ENCODE measurements around the gene UNC5B. TPM values are rescaled to one million over a fixed set of nuclear protein-coding genes. Genes with fewer than 3 reads are reported as not detected.
A peak's percentile ranks its signal among the peaks of the same experiment; 100 is the strongest.

The UNC5B gene
- polyA plus RNA-seq, 1 experiment, result 27.4 TPM

- POLR2A ChIA-PET, result interaction anchor here (0.6 kb wide), 2 partner anchors 52 to 113 kb away, joined by 3 read pairs; no protein-coding TSS in a partner anchor
- CTCF ChIA-PET, result interaction anchor here (0.6 to 8.4 kb wide), 28 partner anchors 8 to 576 kb away, joined by 3 to 106 read pairs (median 6); no protein-coding TSS in a partner anchor
- no peaks in the 10 kb centered on the region for H3K27me3 ChIP-seq (ENCODE audit: control insufficient read depth, insufficient read depth, low read length)
- no peaks in the 10 kb centered on the region for H3K36me3 ChIP-seq (ENCODE audit: control insufficient read depth, insufficient read depth, low read length)
- no peak for DNase-seq (ENCODE audit: low read depth)
- H3K4me3 ChIP-seq (ENCODE audit: low read depth, low read length), result peak overlapping the region; percentile 81
- TF ChIP-seq, protein P1, sequence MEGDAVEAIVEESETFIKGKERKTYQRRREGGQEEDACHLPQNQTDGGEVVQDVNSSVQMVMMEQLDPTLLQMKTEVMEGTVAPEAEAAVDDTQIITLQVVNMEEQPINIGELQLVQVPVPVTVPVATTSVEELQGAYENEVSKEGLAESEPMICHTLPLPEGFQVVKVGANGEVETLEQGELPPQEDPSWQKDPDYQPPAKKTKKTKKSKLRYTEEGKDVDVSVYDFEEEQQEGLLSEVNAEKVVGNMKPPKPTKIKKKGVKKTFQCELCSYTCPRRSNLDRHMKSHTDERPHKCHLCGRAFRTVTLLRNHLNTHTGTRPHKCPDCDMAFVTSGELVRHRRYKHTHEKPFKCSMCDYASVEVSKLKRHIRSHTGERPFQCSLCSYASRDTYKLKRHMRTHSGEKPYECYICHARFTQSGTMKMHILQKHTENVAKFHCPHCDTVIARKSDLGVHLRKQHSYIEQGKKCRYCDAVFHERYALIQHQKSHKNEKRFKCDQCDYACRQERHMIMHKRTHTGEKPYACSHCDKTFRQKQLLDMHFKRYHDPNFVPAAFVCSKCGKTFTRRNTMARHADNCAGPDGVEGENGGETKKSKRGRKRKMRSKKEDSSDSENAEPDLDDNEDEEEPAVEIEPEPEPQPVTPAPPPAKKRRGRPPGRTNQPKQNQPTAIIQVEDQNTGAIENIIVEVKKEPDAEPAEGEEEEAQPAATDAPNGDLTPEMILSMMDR (IDR thresholded peaks at IDR 0.05; ENCODE audit: insufficient read depth, low read depth, low read length), result no peak
Measured at GRCh38 chr10:71319800-71320392, 107.5 kb downstream of the UNC5B start.

DNA sequence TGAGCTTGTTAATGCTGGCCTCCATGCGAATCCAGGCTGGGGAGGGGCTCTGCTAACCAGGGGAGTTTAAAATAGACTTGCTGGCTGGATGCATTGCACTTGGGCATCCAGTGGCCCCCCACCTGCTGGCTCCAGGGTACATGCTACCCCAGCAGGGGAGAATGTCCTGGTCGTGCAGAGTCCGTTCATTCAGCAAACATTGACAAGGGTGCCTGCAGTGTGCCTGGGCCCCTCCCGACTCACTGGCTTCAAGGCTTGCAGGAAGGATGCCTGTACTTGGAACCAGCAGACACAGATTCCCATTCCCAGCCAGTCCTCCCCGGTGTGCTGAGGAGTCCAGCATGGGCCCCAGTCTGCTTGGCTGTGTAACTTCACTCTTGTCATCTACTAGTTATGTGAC is 108.2 kb downstream of the UNC5B start:
- DNase-seq (ENCODE audit: low read depth), result no peak
- POLR2A ChIA-PET, result no interaction called here

GRCh38 chr10:71321386-71321785 is 109.0 kb downstream of the UNC5B start:
- TF ChIP-seq, protein P1 (IDR thresholded peaks at IDR 0.05; ENCODE audit: insufficient read depth, low read depth, low read length), result no peak
- DNase-seq (ENCODE audit: low read depth), result no peak
- Histone ChIP-seq H3K36me3 (ENCODE audit: control insufficient read depth, insufficient read depth, low read length) (no peaks in the 10 kb centered on the region), H3K4me3 (ENCODE audit: low read depth, low read length) (no peak overlapping the region), H3K27me3 (ENCODE audit: control insufficient read depth, insufficient read depth, low read length) (no peaks in the 10 kb centered on the region)
- ChIA-PET CTCF (interaction anchor here (0.8 to 4.1 kb wide), 3 partner anchors 23 to 288 kb away, joined by 3 to 16 read pairs (median 8); no protein-coding TSS in a partner anchor), POLR2A (no interaction called here)

More for the DNA sequence above, 108.2 kb downstream of the UNC5B start:
- Histone ChIP-seq H3K27me3 (ENCODE audit: control insufficient read depth, insufficient read depth, low read length) (no peaks in the 10 kb centered on the region), H3K36me3 (ENCODE audit: control insufficient read depth, insufficient read depth, low read length) (no peaks in the 10 kb centered on the region), H3K4me3 (ENCODE audit: low read depth, low read length) (no peak overlapping the region)
- TF ChIP-seq, protein P1 (IDR thresholded peaks at IDR 0.05; ENCODE audit: insufficient read depth, low read depth, low read length), result no peak
- CTCF ChIA-PET, result interaction anchor here (1.3 to 8.4 kb wide), 17 partner anchors 8 to 388 kb away, joined by 4 to 106 read pairs (median 10); no protein-coding TSS in a partner anchor

DNA sequence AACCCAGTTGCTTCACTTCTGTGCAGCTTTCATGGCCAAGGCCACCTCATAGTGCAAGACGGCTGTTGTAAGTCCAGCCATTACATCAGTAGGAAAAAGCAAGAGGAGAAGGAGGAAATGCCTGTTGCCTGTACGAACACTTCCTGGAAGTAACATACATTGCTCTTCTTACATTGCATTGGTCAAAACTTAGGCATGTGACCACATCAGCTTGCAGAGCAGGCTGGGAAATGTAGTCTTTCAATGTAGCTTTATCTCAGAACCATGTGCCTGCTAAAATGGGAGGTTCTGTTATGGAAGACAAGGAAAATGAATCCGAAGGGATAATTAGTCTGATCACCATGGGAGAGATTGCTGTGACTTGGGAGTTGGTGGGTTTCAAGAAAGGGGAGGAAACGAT is 111.0 kb downstream of the UNC5B start:
- CTCF ChIA-PET, result interaction anchor here (2.7 kb wide), 1 partner anchor 246 kb away, joined by 8 read pairs; no protein-coding TSS in a partner anchor
- TF ChIP-seq, protein P1 (IDR thresholded peaks at IDR 0.05; ENCODE audit: insufficient read depth, low read depth, low read length), result no peak
- H3K4me3 ChIP-seq (ENCODE audit: low read depth, low read length), result no peak overlapping the region
- POLR2A ChIA-PET, result no interaction called here
- DNase-seq (ENCODE audit: low read depth), result no peak
- no peaks in the 10 kb centered on the region for H3K27me3 ChIP-seq (ENCODE audit: control insufficient read depth, insufficient read depth, low read length)
- no peaks in the 10 kb centered on the region for H3K36me3 ChIP-seq (ENCODE audit: control insufficient read depth, insufficient read depth, low read length)

- H3K27me3 ChIP-seq (ENCODE audit: control insufficient read depth, insufficient read depth, low read length), result no peaks in the 10 kb centered on the region
Measured at GRCh38 chr10:71324743-71325142, 112.4 kb downstream of the UNC5B start.

More at GRCh38 chr10:71324743-71325142, 112.4 kb downstream of the UNC5B start:
- no peak for DNase-seq (ENCODE audit: low read depth)
- no peak overlapping the region for H3K4me3 ChIP-seq (ENCODE audit: low read depth, low read length)
- no peaks in the 10 kb centered on the region for H3K36me3 ChIP-seq (ENCODE audit: control insufficient read depth, insufficient read depth, low read length)
- ChIA-PET POLR2A (no interaction called here), CTCF (interaction anchor here (0.6 to 2.7 kb wide), 2 partner anchors 245 to 714 kb away, joined by 3 to 8 read pairs; no protein-coding TSS in a partner anchor)
- TF ChIP-seq, protein P1 (IDR thresholded peaks at IDR 0.05; ENCODE audit: insufficient read depth, low read depth, low read length), result no peak
